ENCODE data around the gene SH3RF3.
"Not testable (repeated sequence)": the region's sequence is repeated elsewhere in the genome, so short reads cannot be mapped to it uniquely, and the experiment has no call there.

SH3RF3 gene

GRCh38 chr2:109158237-109158636 is 29.2 kb downstream of the SH3RF3 start:
- in situ Hi-C loops (cut with HindIII; ENCODE audit: low pct_unique_long_range_greater_than_20kb, low sequenced_read_pairs) = no loop called here
- DNase-seq (ENCODE audit: low read depth in 1 of 2, low spot score in 1 of 2) = no peak

GRCh38 chr2:109159096-109159495 is 30.1 kb downstream of the SH3RF3 start:
- DNase-seq (ENCODE audit: low read depth in 1 of 2, low spot score in 1 of 2) = no peak
- no peak for TF ChIP-seq JUND (IDR thresholded peaks at IDR 0.05; ENCODE audit: low read depth)
- in situ Hi-C loops (cut with HindIII; ENCODE audit: low pct_unique_long_range_greater_than_20kb, low sequenced_read_pairs) = no loop called here

More at GRCh38 chr2:109158237-109158636, 29.2 kb downstream of the SH3RF3 start:
- no peak for TF ChIP-seq JUND (IDR thresholded peaks at IDR 0.05; ENCODE audit: low read depth)

GRCh38 chr2:109160714-109161440 is 31.9 kb downstream of the SH3RF3 start:
- in situ Hi-C loops (cut with HindIII; ENCODE audit: low pct_unique_long_range_greater_than_20kb, low sequenced_read_pairs) = no loop called here
- no peak for DNase-seq (ENCODE audit: low read depth in 1 of 2, low spot score in 1 of 2)
- TF ChIP-seq JUND (IDR thresholded peaks at IDR 0.05; ENCODE audit: low read depth) = no peak

- in situ Hi-C loops (cut with HindIII; ENCODE audit: low pct_unique_long_range_greater_than_20kb, low sequenced_read_pairs); DNase-seq (ENCODE audit: low read depth in 1 of 2, low spot score in 1 of 2): not testable (repeated sequence)
Measured at GRCh38 chr2:109162367-109162766, 33.4 kb downstream of the SH3RF3 start.

- DNase-seq (ENCODE audit: low read depth in 1 of 2, low spot score in 1 of 2) = peak in 1 of 2 experiments; percentile 33
- in situ Hi-C loops (cut with HindIII; ENCODE audit: low pct_unique_long_range_greater_than_20kb, low sequenced_read_pairs) = no loop called here
Measured at GRCh38 chr2:109162999-109163398, 34.0 kb downstream of the SH3RF3 start.

GRCh38 chr2:109164311-109164710 is 35.3 kb downstream of the SH3RF3 start:
- in situ Hi-C loops (cut with HindIII; ENCODE audit: low pct_unique_long_range_greater_than_20kb, low sequenced_read_pairs) = no loop called here
- no peak for DNase-seq (ENCODE audit: low read depth in 1 of 2, low spot score in 1 of 2)
- no peak for TF ChIP-seq JUND (IDR thresholded peaks at IDR 0.05; ENCODE audit: low read depth)

More at GRCh38 chr2:109162999-109163398, 34.0 kb downstream of the SH3RF3 start:
- no peak for TF ChIP-seq JUND (IDR thresholded peaks at IDR 0.05; ENCODE audit: low read depth)

GRCh38 chr2:109164739-109165221 is 35.8 kb downstream of the SH3RF3 start:
- TF ChIP-seq JUND (IDR thresholded peaks at IDR 0.05; ENCODE audit: low read depth) = no peak
- DNase-seq (ENCODE audit: low read depth in 1 of 2, low spot score in 1 of 2) = no peak
- in situ Hi-C loops (cut with HindIII; ENCODE audit: low pct_unique_long_range_greater_than_20kb, low sequenced_read_pairs) = no loop called here

GRCh38 chr2:109166811-109167210 is 37.8 kb downstream of the SH3RF3 start:
- in situ Hi-C loops (cut with HindIII; ENCODE audit: low pct_unique_long_range_greater_than_20kb, low sequenced_read_pairs) = no loop called here
- no peak for TF ChIP-seq JUND (IDR thresholded peaks at IDR 0.05; ENCODE audit: low read depth)
- no peak for DNase-seq (ENCODE audit: low read depth in 1 of 2, low spot score in 1 of 2)

GRCh38 chr2:109168086-109168485 is 39.1 kb downstream of the SH3RF3 start:
- in situ Hi-C loops (cut with HindIII; ENCODE audit: low pct_unique_long_range_greater_than_20kb, low sequenced_read_pairs) = no loop called here
- DNase-seq (ENCODE audit: low read depth in 1 of 2, low spot score in 1 of 2) = no peak
- TF ChIP-seq JUND (IDR thresholded peaks at IDR 0.05; ENCODE audit: low read depth) = no peak

- no peak for DNase-seq (ENCODE audit: low read depth in 1 of 2, low spot score in 1 of 2)
- no peak for TF ChIP-seq JUND (IDR thresholded peaks at IDR 0.05; ENCODE audit: low read depth)
- in situ Hi-C loops (cut with HindIII; ENCODE audit: low pct_unique_long_range_greater_than_20kb, low sequenced_read_pairs) = no loop called here
Measured at GRCh38 chr2:109168716-109169115, 39.7 kb downstream of the SH3RF3 start.

GRCh38 chr2:109170645-109171044 is 41.6 kb downstream of the SH3RF3 start:
- no peak for TF ChIP-seq JUND (IDR thresholded peaks at IDR 0.05; ENCODE audit: low read depth)
- in situ Hi-C loops (cut with HindIII; ENCODE audit: low pct_unique_long_range_greater_than_20kb, low sequenced_read_pairs) = no loop called here
- DNase-seq (ENCODE audit: low read depth in 1 of 2, low spot score in 1 of 2) = no peak

- DNase-seq (ENCODE audit: low read depth in 1 of 2, low spot score in 1 of 2) = no peak
- no peak for TF ChIP-seq JUND (IDR thresholded peaks at IDR 0.05; ENCODE audit: low read depth)
- in situ Hi-C loops (cut with HindIII; ENCODE audit: low pct_unique_long_range_greater_than_20kb, low sequenced_read_pairs) = no loop called here
Measured at GRCh38 chr2:109171444-109172334, 42.7 kb downstream of the SH3RF3 start.

- in situ Hi-C loops (cut with HindIII; ENCODE audit: low pct_unique_long_range_greater_than_20kb, low sequenced_read_pairs) = no loop called here
- DNase-seq (ENCODE audit: low read depth in 1 of 2, low spot score in 1 of 2) = no peak
- no peak for TF ChIP-seq JUND (IDR thresholded peaks at IDR 0.05; ENCODE audit: low read depth)
Measured at GRCh38 chr2:109172556-109173105, 43.6 kb downstream of the SH3RF3 start.
